Amygdala (tissue), 56 donors: ENCODE data around the gene MKLN1.

Experiments used
- DNase-seq, 56 donors: peaks; one replicate each; lab custom pipeline; 2025; lab: John Stamatoyannopoulos, UW

Gene MKLN1

GRCh38 chr7:131342864-131343442, 15.3 kb downstream of the MKLN1 start:
- no peak for DNase-seq

GRCh38 chr7:131346885-131347592, 19.4 kb downstream of the MKLN1 start:
- peak in 1 of 56 donors; percentile 1 for DNase-seq

GRCh38 chr7:131352032-131352431, 24.4 kb downstream of the MKLN1 start:
- DNase-seq = no peak

GRCh38 chr7:131354390-131354789, 26.7 kb downstream of the MKLN1 start:
- no peak for DNase-seq

- no peak for DNase-seq
Measured at GRCh38 chr7:131355917-131356777, 28.5 kb downstream of the MKLN1 start.

GRCh38 chr7:131357282-131357880, 29.7 kb downstream of the MKLN1 start:
- no peak for DNase-seq

- no peak for DNase-seq
Measured at GRCh38 chr7:131358636-131359035, 31.0 kb downstream of the MKLN1 start.

GRCh38 chr7:131359136-131359776, 31.6 kb downstream of the MKLN1 start:
- no peak for DNase-seq

- no peak for DNase-seq
Measured at GRCh38 chr7:131363719-131364118, 36.0 kb downstream of the MKLN1 start.

- no peak for DNase-seq
Measured at GRCh38 chr7:131364767-131365344, 37.2 kb downstream of the MKLN1 start.

GRCh38 chr7:131365838-131366237, 38.2 kb downstream of the MKLN1 start:
- DNase-seq = no peak

GRCh38 chr7:131369354-131369753, 41.7 kb downstream of the MKLN1 start:
- no peak for DNase-seq

GRCh38 chr7:131370523-131370968, 42.9 kb downstream of the MKLN1 start:
- DNase-seq = no peak

- DNase-seq = no peak
Measured at GRCh38 chr7:131371411-131371810, 43.7 kb downstream of the MKLN1 start.

GRCh38 chr7:131372554-131372953, 44.9 kb downstream of the MKLN1 start:
- DNase-seq = no peak

GRCh38 chr7:131374821-131375220, 47.1 kb downstream of the MKLN1 start:
- no peak for DNase-seq

GRCh38 chr7:131381069-131381838, 53.6 kb downstream of the MKLN1 start:
- no peak for DNase-seq

GRCh38 chr7:131383417-131384285, 56.0 kb downstream of the MKLN1 start:
- DNase-seq = no peak
